T-helper 17 cell (primary cell): ENCODE data around the gene KRTAP10-1. TPM values are rescaled to one million over a fixed set of nuclear protein-coding genes. Genes with fewer than 3 reads are reported as not detected.
A peak's percentile ranks its signal among the peaks of the same experiment; 100 is the strongest.
"Not testable (repeated sequence)": the region's sequence is repeated elsewhere in the genome, so short reads cannot be mapped to it uniquely, and the experiment has no call there.

ENCODE experiments used
- ATAC-seq: fragments of 150-1000 bp; cut with Tn5 transposase; 2 replicates; pipeline ENCODE4 v1.10.0; 2021; ENCODE audit warnings: mild to moderate bottlenecking, moderate library complexity
- DNase-seq, 3 donors: peaks; one replicate each; pipeline versions ENCODE4 v3.0.0 to v3.0.0-alpha.2; 2020 to 2021
- H3K9me3 ChIP-seq: one replicate; pipeline ENCODE4 v1.7.0; 2013; ENCODE audit warnings: low read length, mild to moderate bottlenecking; ENCODE audit not compliant: control insufficient read depth, poor library complexity, severe bottlenecking
- H3K27ac Mint-ChIP-seq: one replicate; pipeline ENCODE4 v1.8.0; 2022; ENCODE audit warnings: mild to moderate bottlenecking, moderate library complexity, mixed read lengths
- H3K27me3 Mint-ChIP-seq: one replicate; pipeline ENCODE4 v1.8.0; 2022; ENCODE audit warnings: mixed read lengths
- H3K36me3 Mint-ChIP-seq: one replicate; pipeline ENCODE4 v1.8.0; 2022; ENCODE audit warnings: low read depth, mixed read lengths
- H3K4me1 Mint-ChIP-seq: one replicate; pipeline ENCODE4 v1.8.0; 2022; ENCODE audit warnings: mild to moderate bottlenecking, mixed read lengths
- H3K4me3 Mint-ChIP-seq: one replicate; pipeline ENCODE4 v1.8.0; 2022; ENCODE audit warnings: mild to moderate bottlenecking, moderate library complexity, mixed read lengths
- total RNA-seq, 4 donors: library from RNA in 2 of 4; stranded (reverse) in 2 of 4; gene quantifications; one replicate each; pipeline ENCODE4 v1.2.3 and lab custom pipeline; 2022 to 2026

KRTAP10-1 gene
- total RNA-seq, 2 donors from 2014 or later, result not detected

- H3K27ac Mint-ChIP-seq, result no peak overlapping the region
- ATAC-seq (no peak), DNase-seq (no peak)
- no peaks in the 10 kb centered on the region for H3K27me3 Mint-ChIP-seq
- no peaks in the 10 kb centered on the region for H3K4me1 Mint-ChIP-seq
- H3K9me3 ChIP-seq, result no peaks in the 10 kb centered on the region
- H3K36me3 Mint-ChIP-seq, result no peaks in the 10 kb centered on the region
- H3K4me3 Mint-ChIP-seq, result peak overlapping the region; percentile 65
Observed at GRCh38 chr21:44510109-44510507, 29.9 kb downstream of the KRTAP10-1 start.

- Mint-ChIP-seq H3K27ac (no peak overlapping the region), H3K4me1 (no peaks in the 10 kb centered on the region), H3K27me3 (no peaks in the 10 kb centered on the region), H3K4me3 (peak overlapping the region; percentile 74), H3K36me3 (no peaks in the 10 kb centered on the region)
- DNase-seq (no peak), ATAC-seq (no peak)
- no peaks in the 10 kb centered on the region for H3K9me3 ChIP-seq
Observed at GRCh38 chr21:44509539-44509938, 30.5 kb downstream of the KRTAP10-1 start.

- ATAC-seq, result no peak
- no peaks in the 10 kb centered on the region for H3K9me3 ChIP-seq
- no peak for DNase-seq
- Mint-ChIP-seq H3K27me3 (no peaks in the 10 kb centered on the region), H3K27ac (no peak overlapping the region), H3K4me3 (no peak overlapping the region), H3K4me1 (peaks cover 3% of the 10 kb centered on the region), H3K36me3 (no peaks in the 10 kb centered on the region)
Observed at GRCh38 chr21:44508711-44509445, 31.1 kb downstream of the KRTAP10-1 start.

GRCh38 chr21:44508426-44508710 lies 31.6 kb downstream of the KRTAP10-1 start:
- no peaks in the 10 kb centered on the region for H3K36me3 Mint-ChIP-seq
- H3K27ac Mint-ChIP-seq, result no peak overlapping the region
- no peaks in the 10 kb centered on the region for H3K9me3 ChIP-seq
- no peak for DNase-seq
- H3K27me3 Mint-ChIP-seq, result no peaks in the 10 kb centered on the region
- H3K4me3 Mint-ChIP-seq, result no peak overlapping the region
- no peak for ATAC-seq
- peaks cover 3% of the 10 kb centered on the region for H3K4me1 Mint-ChIP-seq

- no peak overlapping the region for H3K27ac Mint-ChIP-seq
- no peaks in the 10 kb centered on the region for H3K27me3 Mint-ChIP-seq
- no peak for ATAC-seq
- no peaks in the 10 kb centered on the region for H3K9me3 ChIP-seq
- peaks cover 3% of the 10 kb centered on the region for H3K4me1 Mint-ChIP-seq
- no peak overlapping the region for H3K4me3 Mint-ChIP-seq
- H3K36me3 Mint-ChIP-seq, result no peaks in the 10 kb centered on the region
- DNase-seq, result no peak
Observed at GRCh38 chr21:44507673-44508425, 32.1 kb downstream of the KRTAP10-1 start.

- H3K27ac Mint-ChIP-seq, result no peak overlapping the region
- no peak overlapping the region for H3K4me3 Mint-ChIP-seq
- DNase-seq, result no peak
- H3K27me3 Mint-ChIP-seq, result no peaks in the 10 kb centered on the region
- no peaks in the 10 kb centered on the region for H3K36me3 Mint-ChIP-seq
- H3K4me1 Mint-ChIP-seq, result peaks cover 3% of the 10 kb centered on the region
- H3K9me3 ChIP-seq, result no peaks in the 10 kb centered on the region
- ATAC-seq, result no peak
Observed at GRCh38 chr21:44506279-44507255, 33.4 kb downstream of the KRTAP10-1 start.

GRCh38 chr21:44505673-44506278 lies 34.2 kb downstream of the KRTAP10-1 start:
- H3K27ac Mint-ChIP-seq, result no peak overlapping the region
- ATAC-seq, result no peak
- H3K9me3 ChIP-seq, result no peaks in the 10 kb centered on the region
- no peak for DNase-seq
- H3K4me3 Mint-ChIP-seq, result no peak overlapping the region
- no peaks in the 10 kb centered on the region for H3K36me3 Mint-ChIP-seq
- H3K27me3 Mint-ChIP-seq, result no peaks in the 10 kb centered on the region
- H3K4me1 Mint-ChIP-seq, result peaks cover 3% of the 10 kb centered on the region

GRCh38 chr21:44503901-44504399 lies 36.0 kb downstream of the KRTAP10-1 start:
- DNase-seq, result no peak

GRCh38 chr21:44503006-44503889 lies 36.7 kb downstream of the KRTAP10-1 start:
- DNase-seq, H3K36me3 Mint-ChIP-seq, ATAC-seq, H3K9me3 ChIP-seq, H3K27ac Mint-ChIP-seq, H3K27me3 Mint-ChIP-seq, H3K4me1 Mint-ChIP-seq: not testable (repeated sequence)
- peak overlapping the region; percentile 28 for H3K4me3 Mint-ChIP-seq

More at GRCh38 chr21:44503901-44504399, 36.0 kb downstream of the KRTAP10-1 start:
- no peaks in the 10 kb centered on the region for H3K9me3 ChIP-seq
- peaks cover 3% of the 10 kb centered on the region for H3K4me1 Mint-ChIP-seq
- no peaks in the 10 kb centered on the region for H3K36me3 Mint-ChIP-seq
- H3K27ac Mint-ChIP-seq, result no peak overlapping the region
- ATAC-seq, result no peak
- no peak overlapping the region for H3K4me3 Mint-ChIP-seq
- no peaks in the 10 kb centered on the region for H3K27me3 Mint-ChIP-seq

- no peak overlapping the region for H3K4me3 Mint-ChIP-seq
- H3K4me1 Mint-ChIP-seq, result peaks cover 3% of the 10 kb centered on the region
- no peaks in the 10 kb centered on the region for H3K27me3 Mint-ChIP-seq
- H3K9me3 ChIP-seq, result no peaks in the 10 kb centered on the region
- DNase-seq (no peak), ATAC-seq (no peak)
- H3K36me3 Mint-ChIP-seq, result no peaks in the 10 kb centered on the region
- H3K27ac Mint-ChIP-seq, result no peak overlapping the region
Observed at GRCh38 chr21:44502171-44502958, 37.6 kb downstream of the KRTAP10-1 start.

GRCh38 chr21:44500111-44500510 lies 39.9 kb downstream of the KRTAP10-1 start:
- Mint-ChIP-seq H3K4me3 (no peak overlapping the region), H3K4me1 (peaks cover 3% of the 10 kb centered on the region), H3K27ac (no peak overlapping the region), H3K27me3 (peaks cover 16% of the 10 kb centered on the region), H3K36me3 (no peaks in the 10 kb centered on the region)
- DNase-seq (no peak), ATAC-seq (no peak)
- H3K9me3 ChIP-seq, result no peaks in the 10 kb centered on the region
